Activated CD4-positive, alpha-beta T cell treated with anti-CD3 and anti-CD28 coated beads, Interleukin-2, amount 10 ng/mL, durations not matched to agents 7 days and 5 days (primary cell): ENCODE data around the gene CETP. TPM values are rescaled to one million over a fixed set of nuclear protein-coding genes. Genes with fewer than 3 reads are reported as not detected.
"Not testable (repeated sequence)": the region's sequence is repeated elsewhere in the genome, so short reads cannot be mapped to it uniquely, and the experiment has no call there.

Experiments used
- CTCF ChIA-PET: fragments of 350-600 bp; sonication (Branson Sonifier 250); formaldehyde crosslinking; loops from one replicate; lab custom pipeline; 2021; ENCODE audit warnings: antibody characterized with exemption; lab: Charles Lee
- POLR2A ChIA-PET: fragments of 350-600 bp; sonication (Branson Sonifier 250); formaldehyde crosslinking; loops from one replicate; lab custom pipeline; 2021; ENCODE audit warnings: antibody characterized with exemption; lab: Charles Lee
- DNase-seq: peaks from one replicate; pipeline ENCODE4 v3.0.0-alpha.2; 2020
- H3K27ac Mint-ChIP-seq: one replicate; pipeline ENCODE4 v1.8.0; 2021; ENCODE audit warnings: mild to moderate bottlenecking, moderate library complexity, mixed read lengths
- H3K27me3 Mint-ChIP-seq: one replicate; pipeline ENCODE4 v1.8.0; 2021; ENCODE audit warnings: mixed read lengths
- H3K36me3 Mint-ChIP-seq: one replicate; pipeline ENCODE4 v1.8.0; 2021; ENCODE audit warnings: low read depth, mixed read lengths
- H3K4me1 Mint-ChIP-seq: one replicate; pipeline ENCODE4 v1.8.0; 2021; ENCODE audit warnings: mixed read lengths
- H3K4me3 Mint-ChIP-seq: one replicate; pipeline ENCODE4 v1.8.0; 2021; ENCODE audit warnings: mild to moderate bottlenecking, moderate library complexity, mixed read lengths
- H3K9me3 Mint-ChIP-seq: one replicate; pipeline ENCODE4 v1.8.0; 2021; ENCODE audit warnings: mixed read lengths
- total RNA-seq, 2 experiments: library from RNA; stranded (reverse); gene quantifications; one replicate each; pipeline ENCODE4 v1.2.3, GENCODE V29; 2021

The CETP gene
- total RNA-seq, 2 experiments from 2014 or later, result not detected

- H3K36me3 Mint-ChIP-seq, result peaks cover 84% of the 10 kb centered on the region
These were observed 26.6 kb downstream of the CETP start for GRCh38 chr16:56988161-56988947.

GRCh38 chr16:56988948-56989945, 27.5 kb downstream of the CETP start, which contains the start of gene NLRC5:
Gene NLRC5 (plus strand): TSS chr16:56989557. CDS start chr16:57020713, 31,156 bp downstream.
- Mint-ChIP-seq H3K9me3 (no peaks in the 10 kb centered on the region), H3K4me1 (peaks cover 69% of the 10 kb centered on the region), H3K27ac (peak within 1 kb of the TSS; percentile 99), H3K27me3 (no peaks in the 10 kb centered on the region), H3K36me3 (peaks cover 88% of the 10 kb centered on the region), H3K4me3 (peak within 1 kb of the TSS; percentile 100)
- CTCF ChIA-PET, result interaction anchor here (0.8 to 10.1 kb wide), 10 partner anchors 8 to 37 kb away, joined by 3 to 123 read pairs (median 4); no protein-coding TSS in a partner anchor
- peak; percentile 97 for DNase-seq
- POLR2A ChIA-PET, result interaction anchor here (0.6 to 1.3 kb wide), 3 partner anchors 50 to 77 kb away, joined by 3 to 7 read pairs (median 5); no protein-coding TSS in a partner anchor

More at GRCh38 chr16:56988161-56988947, 26.6 kb downstream of the CETP start:
- peak overlapping the region; percentile 99 for H3K27ac Mint-ChIP-seq
- no peak for DNase-seq
- ChIA-PET POLR2A (interaction anchor here (1.0 to 1.3 kb wide), 2 partner anchors 51 to 54 kb away, joined by 5 to 7 read pairs; no protein-coding TSS in a partner anchor), CTCF (interaction anchor here (1.2 to 10.1 kb wide), 6 partner anchors 9 to 95 kb away, joined by 3 to 123 read pairs (median 5); no protein-coding TSS in a partner anchor)
- H3K9me3 Mint-ChIP-seq, result no peaks in the 10 kb centered on the region
- H3K27me3 Mint-ChIP-seq, result no peaks in the 10 kb centered on the region
- H3K4me1 Mint-ChIP-seq, result peaks cover 66% of the 10 kb centered on the region
- H3K4me3 Mint-ChIP-seq, result peak overlapping the region; percentile 100

- DNase-seq, result no peak
- peaks cover 85% of the 10 kb centered on the region for H3K36me3 Mint-ChIP-seq
These were observed 28.2 kb downstream of the CETP start for GRCh38 chr16:56989988-56990387.

GRCh38 chr16:56990407-56991286, 28.9 kb downstream of the CETP start:
- Mint-ChIP-seq H3K4me3 (peak overlapping the region; percentile 100), H3K4me1 (peaks cover 69% of the 10 kb centered on the region), H3K36me3 (peaks cover 82% of the 10 kb centered on the region), H3K27ac (peak overlapping the region; percentile 99), H3K9me3 (no peaks in the 10 kb centered on the region), H3K27me3 (no peaks in the 10 kb centered on the region)
- ChIA-PET POLR2A (no interaction called here), CTCF (interaction anchor here (10.1 kb wide), 1 partner anchor 22 kb away, joined by 123 read pairs; no protein-coding TSS in a partner anchor)
- DNase-seq, result peak; percentile 29

More at GRCh38 chr16:56989988-56990387, 28.2 kb downstream of the CETP start:
- Mint-ChIP-seq H3K27ac (peak overlapping the region; percentile 99), H3K9me3 (no peaks in the 10 kb centered on the region), H3K4me1 (peaks cover 69% of the 10 kb centered on the region), H3K4me3 (peak overlapping the region; percentile 100), H3K27me3 (no peaks in the 10 kb centered on the region)
- CTCF ChIA-PET, result interaction anchor here (0.8 to 10.1 kb wide), 7 partner anchors 8 to 38 kb away, joined by 4 to 123 read pairs (median 5); no protein-coding TSS in a partner anchor
- POLR2A ChIA-PET, result interaction anchor here (0.6 to 1.3 kb wide), 2 partner anchors 52 to 76 kb away, joined by 3 to 7 read pairs; no protein-coding TSS in a partner anchor

- peak overlapping the region; percentile 100 for H3K4me3 Mint-ChIP-seq
- peaks cover 84% of the 10 kb centered on the region for H3K36me3 Mint-ChIP-seq
- POLR2A ChIA-PET, H3K27me3 Mint-ChIP-seq, DNase-seq, H3K9me3 Mint-ChIP-seq: not testable (repeated sequence)
- peak overlapping the region; percentile 99 for H3K27ac Mint-ChIP-seq
- CTCF ChIA-PET, result interaction anchor here (1.4 kb wide), 1 partner anchor 13 kb away, joined by 6 read pairs; no protein-coding TSS in a partner anchor
- peaks cover 70% of the 10 kb centered on the region for H3K4me1 Mint-ChIP-seq
These were observed 30.7 kb downstream of the CETP start for GRCh38 chr16:56992431-56992830.

GRCh38 chr16:56993204-56993603, 31.5 kb downstream of the CETP start:
- H3K4me1 Mint-ChIP-seq, result peaks cover 70% of the 10 kb centered on the region
- H3K9me3 Mint-ChIP-seq, result no peaks in the 10 kb centered on the region
- POLR2A ChIA-PET, result no interaction called here
- DNase-seq, result no peak
- no peaks in the 10 kb centered on the region for H3K27me3 Mint-ChIP-seq
- H3K27ac Mint-ChIP-seq, result peak overlapping the region; percentile 76
- H3K36me3 Mint-ChIP-seq, result peaks cover 84% of the 10 kb centered on the region
- peak overlapping the region; percentile 55 for H3K4me3 Mint-ChIP-seq
- CTCF ChIA-PET, result interaction anchor here (1.4 kb wide), 1 partner anchor 12 kb away, joined by 6 read pairs; no protein-coding TSS in a partner anchor

- Mint-ChIP-seq H3K9me3 (no peaks in the 10 kb centered on the region), H3K4me1 (peaks cover 79% of the 10 kb centered on the region), H3K4me3 (peak overlapping the region; percentile 55), H3K27ac (peak overlapping the region; percentile 76), H3K36me3 (peaks cover 85% of the 10 kb centered on the region), H3K27me3 (no peaks in the 10 kb centered on the region)
- DNase-seq, result no peak
- ChIA-PET CTCF (interaction anchor here (1.6 kb wide), 1 partner anchor 45 kb away, joined by 4 read pairs; no protein-coding TSS in a partner anchor), POLR2A (interaction anchor here (1.0 kb wide), 1 partner anchor 45 kb away, joined by 3 read pairs; no protein-coding TSS in a partner anchor)
These were observed 32.6 kb downstream of the CETP start for GRCh38 chr16:56994311-56994710.

GRCh38 chr16:56995136-56995805, 33.5 kb downstream of the CETP start:
- Mint-ChIP-seq H3K27me3 (no peaks in the 10 kb centered on the region), H3K9me3 (no peaks in the 10 kb centered on the region), H3K4me3 (peak overlapping the region; percentile 24), H3K36me3 (peaks cover 82% of the 10 kb centered on the region), H3K27ac (peak overlapping the region; percentile 76), H3K4me1 (peaks cover 88% of the 10 kb centered on the region)
- no peak for DNase-seq
- ChIA-PET CTCF (interaction anchor here (0.9 to 1.6 kb wide), 4 partner anchors 15 to 44 kb away, joined by 3 to 4 read pairs (median 4); no protein-coding TSS in a partner anchor), POLR2A (interaction anchor here (1.0 kb wide), 2 partner anchors 18 to 44 kb away, joined by 3 to 5 read pairs; no protein-coding TSS in a partner anchor)

GRCh38 chr16:56997264-56997663, 35.5 kb downstream of the CETP start:
- CTCF ChIA-PET, result interaction anchor here (1.0 to 1.4 kb wide), 3 partner anchors 8 to 34 kb away, joined by 3 to 5 read pairs (median 4); partner anchors contain the start of gene NLRC5
- no peaks in the 10 kb centered on the region for H3K27me3 Mint-ChIP-seq
- H3K36me3 Mint-ChIP-seq, result peaks cover 77% of the 10 kb centered on the region
- no peaks in the 10 kb centered on the region for H3K9me3 Mint-ChIP-seq
- POLR2A ChIA-PET, result no interaction called here
- peak overlapping the region; percentile 30 for H3K4me3 Mint-ChIP-seq
- DNase-seq, result no peak
- H3K27ac Mint-ChIP-seq, result peak overlapping the region; percentile 22
- peaks cover 95% of the 10 kb centered on the region for H3K4me1 Mint-ChIP-seq

GRCh38 chr16:56997931-56998330, 36.2 kb downstream of the CETP start:
- CTCF ChIA-PET, result interaction anchor here (0.6 to 1.4 kb wide), 5 partner anchors 9 to 120 kb away, joined by 3 to 5 read pairs (median 4); partner anchors contain the start of gene NLRC5
- no peak for DNase-seq
- Mint-ChIP-seq H3K9me3 (no peaks in the 10 kb centered on the region), H3K27me3 (no peaks in the 10 kb centered on the region), H3K4me3 (no peak overlapping the region), H3K27ac (peak overlapping the region; percentile 22), H3K36me3 (peaks cover 78% of the 10 kb centered on the region), H3K4me1 (peaks cover 95% of the 10 kb centered on the region)
- POLR2A ChIA-PET, result no interaction called here
